Ammon's horn (tissue), 1 donor: ENCODE measurements around the gene DPPA5.
A peak's percentile ranks its signal among the peaks of the same experiment; 100 is the strongest.
"Not testable (repeated sequence)": the region's sequence is repeated elsewhere in the genome, so short reads cannot be mapped to it uniquely, and the experiment has no call there.

Source experiments
- DNase-seq: peaks from one replicate; pipeline ENCODE4 v3.0.0-alpha.2; 2016; ENCODE audit warnings: low spot score

DPPA5 gene

DNA sequence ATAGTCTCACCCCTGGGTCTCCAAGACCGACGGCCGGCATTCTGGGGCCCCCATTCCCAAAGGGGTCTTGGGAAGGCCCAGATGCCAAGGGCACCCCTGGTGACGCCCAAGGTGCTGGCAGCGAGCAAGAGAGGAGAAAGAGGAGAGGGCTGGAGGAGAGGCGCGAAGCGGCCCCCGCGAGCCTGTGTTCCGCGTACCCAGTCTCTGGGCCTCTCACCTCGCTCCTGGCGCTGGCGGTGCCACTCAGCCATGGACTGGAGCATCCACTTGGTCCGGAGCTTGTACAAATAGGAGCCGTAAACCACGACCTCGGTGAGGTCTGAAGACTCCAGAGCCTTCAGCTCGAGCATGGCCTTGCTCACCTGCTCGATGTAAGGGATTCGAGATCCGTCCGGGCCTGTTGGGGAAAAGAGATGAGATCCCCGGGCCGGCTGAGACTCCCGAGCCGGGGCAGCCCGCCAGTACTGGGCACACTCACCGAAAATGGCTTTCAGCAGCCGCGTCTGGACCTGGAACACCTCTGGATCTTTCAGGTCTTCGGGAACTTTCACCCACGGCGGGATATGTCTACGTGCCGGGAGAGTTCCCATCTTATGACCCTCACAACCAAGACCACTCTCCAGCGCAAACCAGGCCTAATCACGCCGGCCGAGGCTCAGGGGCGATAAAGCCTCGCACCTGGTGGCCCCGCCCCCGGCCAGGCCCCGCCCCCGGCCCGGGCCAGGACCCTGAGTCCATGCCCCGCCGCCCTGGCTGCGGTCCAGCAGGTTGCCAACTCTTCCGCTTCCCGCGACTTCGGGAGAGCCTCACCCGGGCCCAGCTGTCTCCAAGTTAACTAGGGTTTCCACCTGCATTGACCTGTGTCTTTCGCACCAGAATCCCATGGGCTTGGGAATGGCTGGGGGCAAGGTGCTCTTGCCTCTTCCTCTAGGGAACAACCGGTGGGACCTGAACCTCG is at the start of gene DPPA5:
Gene DPPA5, minus strand, starts transcription at position 641 of the 958 bp plus-strand sequence. Its CDS starts 51 bp downstream, at position 590.
- DNase-seq, result no peak

DNA sequence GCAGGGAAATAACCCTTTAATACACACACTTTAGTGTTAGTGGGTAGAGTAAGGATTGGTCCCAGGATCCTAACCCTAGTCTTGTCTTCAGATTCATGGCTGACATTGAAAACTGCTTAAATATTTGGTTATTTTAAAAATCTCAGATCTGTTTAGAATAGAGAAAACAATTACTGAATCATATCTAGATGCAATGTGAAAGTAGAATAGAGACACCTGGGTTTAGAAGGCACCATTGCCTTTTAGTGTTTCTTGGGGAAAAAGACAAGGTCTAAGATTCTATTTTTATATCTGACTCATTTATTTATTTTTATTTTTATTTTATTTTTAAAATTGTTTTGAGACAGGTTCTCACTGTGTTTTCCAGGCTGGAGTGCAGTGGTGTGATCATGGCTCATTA is 46.6 kb upstream of the DPPA5 start:
- DNase-seq, result no peak

DNA sequence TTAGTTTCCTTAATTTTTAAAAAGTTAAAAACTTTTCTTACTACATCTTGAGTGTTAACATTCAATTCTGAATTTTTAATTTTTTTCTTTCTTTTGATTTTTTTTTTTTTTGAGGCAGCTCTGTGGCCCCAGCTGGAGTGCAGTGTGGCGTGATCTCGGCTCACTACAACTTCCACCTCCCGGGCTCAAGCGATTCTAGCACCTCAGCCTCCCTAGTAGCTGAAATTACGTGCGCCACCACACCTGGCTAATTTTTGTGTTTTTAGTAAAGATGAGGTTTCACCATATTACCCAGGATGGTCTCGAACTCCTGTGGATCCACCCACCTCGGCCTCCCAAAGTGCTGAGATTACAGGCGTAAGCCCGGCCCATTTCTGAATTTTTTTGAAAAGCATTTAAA is 41.8 kb upstream of the DPPA5 start:
- DNase-seq, result no peak

GRCh38 chr6:73394577-73395354 is 40.7 kb upstream of the DPPA5 start, which contains the start of gene DDX43:
Gene DDX43 (plus strand): TSS chr6:73394828. CDS start chr6:73394906, 78 bp downstream.
- peak; percentile 23 for DNase-seq

DNA sequence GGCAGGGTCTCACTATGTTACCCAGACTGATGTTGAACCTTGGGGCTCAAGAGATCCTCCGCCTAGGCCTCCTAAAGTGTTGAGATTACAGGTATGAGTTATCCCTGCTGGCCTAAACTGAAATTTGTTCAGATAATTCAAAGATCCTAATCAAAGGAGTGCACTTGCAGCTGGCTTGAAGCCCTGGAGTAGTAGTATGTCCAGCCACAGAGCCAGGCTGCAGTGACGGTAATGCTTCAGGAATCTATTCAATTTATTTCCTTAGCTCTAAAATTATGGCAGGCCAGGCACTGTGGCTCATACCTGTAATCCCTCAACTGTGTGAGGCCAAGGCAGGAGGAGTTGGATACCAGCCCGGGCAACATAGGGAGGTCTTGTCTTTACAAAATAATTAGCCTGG is 39.2 kb upstream of the DPPA5 start:
- DNase-seq, result no peak

DNA sequence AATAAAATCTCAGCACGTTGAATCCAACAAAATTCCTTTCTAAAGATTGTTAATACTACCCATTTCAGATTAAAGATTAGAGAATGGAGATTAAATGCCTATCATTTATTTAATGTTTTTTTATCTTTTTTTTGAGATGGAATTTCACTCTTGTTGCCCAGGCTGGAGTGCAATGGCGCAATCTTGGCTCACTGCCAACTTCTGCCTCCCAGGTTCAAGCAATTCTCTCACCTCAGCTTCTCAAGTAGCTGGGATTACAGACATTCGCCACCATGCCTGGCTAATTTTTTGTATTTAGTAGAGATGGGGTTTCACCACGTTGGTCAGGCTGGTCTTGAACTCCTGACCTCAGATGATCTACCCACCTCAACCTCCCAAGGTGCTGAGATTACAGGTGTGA is 38.1 kb upstream of the DPPA5 start:
- not testable (repeated sequence) for DNase-seq

GRCh38 chr6:73391675-73392074 is 37.6 kb upstream of the DPPA5 start:
- DNase-seq, result no peak

- DNase-seq, result no peak
Measured at GRCh38 chr6:73389854-73390253, 35.8 kb upstream of the DPPA5 start.

- peak; percentile 47 for DNase-seq
Measured at GRCh38 chr6:73388800-73389512, 34.9 kb upstream of the DPPA5 start.

- DNase-seq, result no peak
Measured at GRCh38 chr6:73388433-73388799, 34.3 kb upstream of the DPPA5 start.

DNA sequence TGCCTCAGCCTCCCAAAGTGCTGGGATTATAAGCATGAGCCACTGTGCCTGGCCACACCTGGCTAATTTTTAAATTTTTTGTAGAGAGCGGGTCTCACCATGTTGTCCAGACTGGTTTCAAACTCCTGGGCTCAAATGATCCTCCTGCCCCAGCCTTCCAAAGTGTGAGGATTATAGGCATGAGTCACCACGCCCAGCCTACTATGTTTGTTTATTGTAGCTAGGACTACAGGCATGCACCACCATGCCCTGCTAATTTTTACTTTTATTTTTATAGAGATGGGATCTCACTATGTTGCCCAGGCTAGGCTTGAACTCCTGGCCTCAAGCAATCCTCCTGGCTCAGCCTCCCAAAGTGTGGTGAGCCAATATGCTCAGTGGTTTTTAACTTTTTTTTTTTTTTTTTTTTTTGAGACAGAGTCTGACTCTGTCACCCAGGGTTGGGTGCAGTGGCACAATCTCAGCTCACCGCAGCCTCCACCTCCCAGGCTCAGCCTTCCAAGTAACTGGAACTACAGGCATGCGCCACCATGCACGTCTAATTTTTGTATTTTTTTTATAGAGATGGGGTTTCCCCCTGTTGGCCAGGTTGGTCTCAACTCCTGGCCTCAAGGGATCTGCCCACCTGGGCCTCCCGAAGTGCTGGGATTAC is 28.5 kb upstream of the DPPA5 start:
- no peak for DNase-seq

GRCh38 chr6:73381531-73381930 is 27.5 kb upstream of the DPPA5 start:
- not testable (repeated sequence) for DNase-seq

- no peak for DNase-seq
Measured at GRCh38 chr6:73377225-73377624, 23.1 kb upstream of the DPPA5 start.

- DNase-seq, result no peak
Measured at GRCh38 chr6:73375216-73375615, 21.1 kb upstream of the DPPA5 start.

DNA sequence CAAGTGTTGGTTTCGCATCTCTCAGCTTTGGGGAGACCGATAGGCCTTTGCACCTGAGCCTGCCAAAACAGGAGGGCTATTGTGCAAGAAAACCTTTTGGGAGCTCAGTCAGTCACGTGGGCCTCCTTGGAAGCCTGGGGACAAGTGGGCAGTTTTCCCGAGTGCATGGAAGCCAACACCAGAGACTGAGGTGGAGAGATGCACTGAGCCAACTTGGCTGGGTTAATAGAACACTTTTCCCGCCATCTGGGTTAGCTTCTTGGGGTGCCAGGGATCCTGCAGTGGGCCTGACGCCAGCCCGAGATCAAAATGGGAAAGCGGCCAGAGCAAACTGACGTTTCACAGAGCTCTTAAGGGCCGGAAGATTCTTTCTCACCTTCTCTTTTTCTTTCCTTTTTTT is 18.4 kb upstream of the DPPA5 start:
- DNase-seq, result peak; percentile 12

GRCh38 chr6:73371984-73372383 is 17.9 kb upstream of the DPPA5 start:
- no peak for DNase-seq

- no peak for DNase-seq
Measured at GRCh38 chr6:73369563-73369962, 15.5 kb upstream of the DPPA5 start, which contains the start of gene OOEP. Gene OOEP (minus strand): TSS chr6:73369897. CDS start chr6:73369792, 105 bp downstream.

- no peak for DNase-seq
Measured at GRCh38 chr6:73369157-73369556, 15.1 kb upstream of the DPPA5 start.

DNA sequence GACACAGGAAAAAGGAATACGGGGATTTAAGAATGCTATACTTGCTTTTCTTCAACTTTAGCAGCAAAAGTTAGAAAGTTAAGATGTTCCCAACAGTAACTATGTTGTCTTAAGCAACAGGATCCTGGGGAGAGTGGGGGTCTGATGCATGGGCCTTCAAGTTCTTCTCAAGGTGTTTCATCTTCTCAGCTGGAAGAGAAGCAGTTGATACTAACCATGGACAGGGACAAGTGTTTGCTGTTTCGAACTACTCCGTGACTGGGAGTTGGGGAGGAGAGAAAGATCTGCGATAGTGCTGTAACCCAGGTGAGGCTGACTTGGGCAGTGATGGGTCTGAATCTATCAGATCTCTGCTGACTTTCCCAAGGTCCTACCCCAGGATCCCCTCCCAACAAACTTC is 14.6 kb upstream of the DPPA5 start:
- DNase-seq, result no peak

DNA sequence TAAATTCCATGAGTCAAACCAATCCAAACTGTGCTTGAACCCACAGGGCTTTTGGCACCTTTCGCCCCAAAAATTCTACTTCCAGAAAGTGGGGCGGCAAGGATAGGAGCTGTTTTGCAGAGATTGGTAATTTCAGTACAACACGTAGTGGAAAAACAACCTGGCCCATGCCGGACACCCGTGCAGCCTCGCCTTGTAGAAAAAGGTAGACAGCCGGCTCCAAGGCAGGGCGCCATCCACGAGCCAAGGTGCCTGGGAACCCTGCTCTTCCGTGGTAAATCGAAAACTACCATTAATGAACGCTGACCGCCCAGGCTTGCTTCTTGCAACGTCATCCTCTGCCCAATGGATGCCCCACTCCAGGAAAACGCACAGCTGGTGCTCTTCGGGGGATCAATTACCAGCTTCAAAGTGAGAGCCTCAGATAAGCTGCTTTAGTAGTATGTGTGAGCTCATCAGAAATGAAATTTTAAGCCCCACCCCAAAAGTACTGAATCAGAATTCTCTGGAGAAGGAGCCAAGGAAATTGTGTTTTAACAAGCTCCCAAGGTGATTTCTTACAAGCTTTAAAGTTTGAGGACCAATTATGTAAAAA is 13.8 kb upstream of the DPPA5 start:
- no peak for DNase-seq

GRCh38 chr6:73364549-73364948 is 10.5 kb upstream of the DPPA5 start:
- no peak for DNase-seq
